H1 (cell line): ENCODE measurements around the gene FGGY. TPM values are rescaled to one million over a fixed set of nuclear protein-coding genes. Genes with fewer than 3 reads are reported as not detected.

Source experiments
- CTCF ChIA-PET: fragments of 300-600 bp; sonication (Branson Sonifier 250); formaldehyde crosslinking; loops from one replicate; lab custom pipeline; 2021; ENCODE audit not compliant: partially characterized antibody; lab: Charles Lee
- POLR2A ChIA-PET: fragments of 300-600 bp; sonication (Branson Sonifier 250); formaldehyde crosslinking; loops from one replicate; lab custom pipeline; 2021; ENCODE audit warnings: inconsistent platforms; ENCODE audit not compliant: partially characterized antibody; lab: Charles Lee
- DNase-seq, 2 experiments: peaks; one replicate each; pipeline versions ENCODE4 v3.0.0 to v3.0.0-alpha.2; 2010 to 2022; ENCODE audit warnings: low spot score in 2 of 2, low read depth in 1 of 2, mixed read lengths in 1 of 2
- FAIRE-seq: peaks from 2 replicates; lab custom pipeline; 2011; peaks lifted over from hg19 to GRCh38; lab: Jason Lieb, UNC
- H2AFZ ChIP-seq: 2 replicates; pipeline ENCODE4 v1.8.1; 2012; ENCODE audit warnings: low read length, inconsistent platforms
- H2AK5ac ChIP-seq: 2 replicates; pipeline ENCODE4 v1.6.1; 2013; ENCODE audit warnings: low read depth, low read length
- H2BK120ac ChIP-seq: replicated peaks from 2 replicates; pipeline ENCODE3; 2013; ENCODE audit warnings: low read depth, low read length, inconsistent platforms
- H2BK12ac ChIP-seq: 2 replicates; pipeline ENCODE4 v1.6.1; 2013; ENCODE audit warnings: low read depth, low read length
- H2BK15ac ChIP-seq: 2 replicates; pipeline ENCODE4 v1.6.1; 2013; ENCODE audit warnings: low read length
- H2BK20ac ChIP-seq: 2 replicates; pipeline ENCODE4 v1.6.1; 2013; ENCODE audit warnings: low read length
- H2BK5ac ChIP-seq: 2 replicates; pipeline ENCODE4 v1.6.1; 2013; ENCODE audit warnings: low read depth, low read length
- H3K14ac ChIP-seq: 2 replicates; pipeline ENCODE4 v1.6.1; 2013; ENCODE audit warnings: inconsistent platforms; ENCODE audit not compliant: insufficient read length
- H3K18ac ChIP-seq: 2 replicates; pipeline ENCODE4 v1.6.1; 2013; ENCODE audit warnings: low read length; ENCODE audit errors: extremely low read depth
- H3K23ac ChIP-seq: 2 replicates; pipeline ENCODE4 v1.6.1; 2013; ENCODE audit warnings: inconsistent platforms; ENCODE audit not compliant: insufficient read length
- H3K23me2 ChIP-seq: 2 replicates; pipeline ENCODE4 v1.6.1; 2013; ENCODE audit warnings: low read depth, low read length
- H3K27ac ChIP-seq: 2 replicates; pipeline ENCODE4 v1.6.1; 2011; ENCODE audit warnings: low read depth, low read length, inconsistent platforms
- H3K27me3 ChIP-seq, 4 experiments: replicated peaks in 1 of 4; 1 replicate in 1 of 4; 2 replicates in 3 of 4; pipeline versions ENCODE4 v1.6.1 to v1.8.1; 2011 to 2013; ENCODE audit warnings: low read length in 3 of 4, mild to moderate bottlenecking in 3 of 4, inconsistent platforms in 2 of 4, mixed read lengths in 2 of 4, moderate library complexity in 1 of 4; ENCODE audit not compliant: control insufficient read depth in 3 of 4, insufficient read depth in 3 of 4; ENCODE audit errors: extremely low read depth in 1 of 4
- H3K36me3 ChIP-seq, 4 experiments: 2 replicates each; pipeline versions ENCODE4 v1.6.1 to v1.8.1; 2011 to 2013; ENCODE audit warnings: mild to moderate bottlenecking in 4 of 4, low read length in 3 of 4, moderate library complexity in 2 of 4, control low read depth in 1 of 4, inconsistent platforms in 1 of 4; ENCODE audit not compliant: insufficient read depth in 4 of 4, control insufficient read depth in 2 of 4
- H3K4ac ChIP-seq: replicated peaks from 2 replicates; pipeline ENCODE3; 2013; ENCODE audit warnings: low read length, low read depth, mixed read lengths, inconsistent platforms; ENCODE audit not compliant: insufficient read length
- H3K4me1 ChIP-seq, 4 experiments: replicated peaks in 1 of 4; 1 replicate in 1 of 4; 2 replicates in 3 of 4; pipeline versions ENCODE4 v1.6.1 to v1.8.1; 2011 to 2013; ENCODE audit warnings: low read length in 3 of 4, inconsistent platforms in 2 of 4, mixed read lengths in 1 of 4; ENCODE audit not compliant: insufficient read depth in 4 of 4, control insufficient read depth in 3 of 4
- H3K4me2 ChIP-seq, 2 experiments: 2 replicates each; pipeline versions ENCODE4 v1.6.1 to v1.8.1; 2011 to 2013; ENCODE audit warnings: low read depth in 2 of 2, low read length in 2 of 2, control low read depth in 1 of 2, inconsistent platforms in 1 of 2, mild to moderate bottlenecking in 1 of 2; ENCODE audit not compliant: insufficient read depth in 1 of 2
- H3K4me3 ChIP-seq, 4 experiments: fragments of 200-600, 300-600 bp in 1 of 4; sonication (generic), shearing (Covaris generic), sonication (Bioruptor Twin) in 1 of 4; 2 replicates each; pipeline versions ENCODE4 v1.5.1 to v1.8.1; 2011 to 2016; ENCODE audit warnings: low read length in 4 of 4, low read depth in 3 of 4, control low read depth in 2 of 4, inconsistent platforms in 2 of 4, mild to moderate bottlenecking in 2 of 4, mixed read lengths in 1 of 4, moderate library complexity in 1 of 4; ENCODE audit not compliant: insufficient read depth in 2 of 4; ENCODE audit errors: extremely low read depth in 1 of 4
- H3K56ac ChIP-seq: replicated peaks from 2 replicates; pipeline ENCODE3; 2013; ENCODE audit warnings: low read depth, mild to moderate bottlenecking, mixed read lengths, low read length, inconsistent platforms; ENCODE audit not compliant: insufficient read length
- H3K79me1 ChIP-seq: 2 replicates; pipeline ENCODE4 v1.6.1; 2013; ENCODE audit warnings: low read depth, low read length, control low read depth
- H3K79me2 ChIP-seq, 2 experiments: 2 replicates each; pipeline versions ENCODE4 v1.6.1 to v1.8.1; 2012 to 2013; ENCODE audit warnings: low read length in 2 of 2, mild to moderate bottlenecking in 2 of 2, inconsistent platforms in 1 of 2; ENCODE audit not compliant: insufficient read depth in 2 of 2, control insufficient read depth in 1 of 2
- H3K9ac ChIP-seq, 4 experiments: replicated peaks in 1 of 4; 1 replicate in 1 of 4; 2 replicates in 3 of 4; pipeline versions ENCODE4 v1.6.1 to v1.8.1; 2011 to 2013; ENCODE audit warnings: low read depth in 3 of 4, low read length in 3 of 4, control low read depth in 2 of 4, mild to moderate bottlenecking in 2 of 4, moderate library complexity in 2 of 4, inconsistent platforms in 1 of 4; ENCODE audit errors: extremely low read depth in 1 of 4
- H3K9me3 ChIP-seq, 2 experiments: 2 replicates each; pipeline versions ENCODE4 v1.6.1 to v1.8.1; 2012 to 2013; ENCODE audit warnings: mild to moderate bottlenecking in 2 of 2, moderate library complexity in 2 of 2, control low read depth in 1 of 2, inconsistent platforms in 1 of 2, low read depth in 1 of 2, low read length in 1 of 2, mixed read lengths in 1 of 2; ENCODE audit not compliant: insufficient read depth in 2 of 2
- H4K20me1 ChIP-seq, 2 experiments: replicated peaks in 1 of 2; 2 replicates each; pipeline versions ENCODE3 to v1.8.1; 2011 to 2013; ENCODE audit warnings: inconsistent platforms in 2 of 2, low read length in 2 of 2, mild to moderate bottlenecking in 1 of 2; ENCODE audit not compliant: insufficient read depth in 2 of 2, control insufficient read depth in 1 of 2
- H4K5ac ChIP-seq: 2 replicates; pipeline ENCODE4 v1.6.1; 2013; ENCODE audit warnings: low read length, low read depth, mixed read lengths, inconsistent platforms; ENCODE audit not compliant: insufficient read length
- H4K8ac ChIP-seq: 2 replicates; pipeline ENCODE4 v1.8.0; 2013; ENCODE audit warnings: mild to moderate bottlenecking, moderate library complexity, low read length, inconsistent platforms; ENCODE audit not compliant: insufficient read depth; ENCODE audit errors: extremely low read depth
- H4K91ac ChIP-seq: replicated peaks from 2 replicates; pipeline ENCODE3; 2013; ENCODE audit warnings: low read length, mixed read lengths, inconsistent platforms; ENCODE audit not compliant: insufficient read length
- JUND ChIP-seq: IDR thresholded peaks from 2 replicates; pipeline ENCODE4 v1.6.1; 2011; ENCODE audit warnings: mild to moderate bottlenecking, improper control_type of control experiment, low read length
- POLR2AphosphoS5 ChIP-seq: IDR thresholded peaks from 2 replicates; pipeline ENCODE4 v1.6.1; 2011; ENCODE audit warnings: low read depth, low read length
- RFX5 ChIP-seq: IDR thresholded peaks from 2 replicates; pipeline ENCODE4 v1.6.1; 2011; ENCODE audit warnings: low read depth, low read length, improper control_type of control experiment, borderline replicate concordance
- WGBS, 2 experiments: shearing (Covaris generic) in 1 of 2; methylation state at CpG; one replicate each; pipeline versions ENCODE4 v1.1.6 to v1.1.7; 2013 to 2015; ENCODE audit warnings: low lambda C conversion rate in 2 of 2, mixed read lengths in 2 of 2, inconsistent platforms in 1 of 2, low coverage in 1 of 2, missing lambda C conversion rate in 1 of 2; ENCODE audit not compliant: insufficient replicate concordance in 2 of 2, insufficient coverage in 1 of 2, insufficient read length in 1 of 2; ENCODE audit errors: extremely low coverage in 1 of 2, missing lambda C conversion rate in 1 of 2; 5-methylcytosine and 5-hydroxymethylcytosine counted together
- polyA plus RNA-seq, 7 experiments: library from polyadenylated mRNA; depleted of rRNA in 3 of 7; stranded (reverse) in 5 of 7; unstranded in 2 of 7; fragments of >200 nt in 5 of 7; fragments of 200-250 nt in 2 of 7; gene quantifications; 1 replicate in 5 of 7; 2 replicates in 1 of 7; 4 replicates in 1 of 7; pipeline versions ENCODE4 v1.2.1 to v1.2.3, GENCODE V29; 2011 to 2013; ENCODE audit warnings: missing spikeins in 2 of 7, mixed read lengths in 2 of 7
- total RNA-seq: library from RNA; stranded (reverse); fragmentation: NEBNext Ultra II Directional; extraction: Animal tissue kit (Norgen Biotek cat#: 25700); gene quantifications from 2 replicates; pipeline ENCODE4 v1.2.1, GENCODE V29; 2021

The FGGY gene
- total and polyA plus RNA-seq, 2 of the 8 experiments (the other 6 are each of a cell fraction or from before 2014, with no cell fraction given): 10.3 to 12.5 TPM

DNA sequence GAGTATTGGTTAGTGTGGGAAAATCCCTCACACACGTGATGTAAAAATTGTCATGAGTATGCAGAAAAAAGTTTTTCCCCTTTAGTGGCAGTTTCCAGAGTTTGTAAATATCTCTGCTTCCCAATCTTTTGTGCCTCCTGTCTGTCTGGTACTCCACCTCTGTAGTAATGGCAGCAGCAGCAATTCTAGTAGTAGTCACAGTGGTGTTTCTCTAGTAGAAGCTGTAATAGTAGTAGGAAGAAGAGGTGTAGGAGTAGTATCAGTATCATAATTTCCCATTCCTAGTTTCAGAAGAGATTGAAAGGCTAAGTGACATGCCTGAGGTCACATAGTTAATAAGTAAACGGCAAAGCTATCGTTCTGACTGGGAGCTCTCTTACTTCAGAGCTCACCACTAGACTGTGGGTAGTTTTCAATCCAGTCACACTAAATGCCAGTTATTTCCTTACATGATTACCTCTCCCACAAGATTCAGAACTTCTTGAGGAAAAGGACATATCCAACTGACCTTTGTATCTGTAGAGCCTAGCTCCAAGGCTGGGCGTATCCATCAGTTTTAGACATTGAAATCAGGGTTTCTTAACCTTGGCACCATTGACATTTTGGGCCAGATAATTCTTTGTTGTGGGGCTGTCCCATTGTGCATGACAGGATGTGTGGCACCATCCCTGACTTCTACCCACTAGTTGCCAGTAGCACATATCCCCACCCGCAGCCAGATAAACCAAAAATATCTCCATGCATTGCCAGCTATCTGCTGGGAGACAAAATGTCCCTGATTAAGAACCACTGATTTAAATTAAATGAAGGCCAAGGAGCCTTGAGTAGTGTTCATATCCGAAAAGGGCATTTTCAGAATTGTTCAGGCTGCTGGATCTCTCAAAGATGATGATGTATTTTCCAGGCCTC, 135.9 kb downstream of the FGGY start:
- Histone ChIP-seq H3K9me3 (no peaks in the 10 kb centered on the region), H3K56ac (no peak overlapping the region), H4K5ac (no peak overlapping the region), H3K14ac (no peak overlapping the region), H3K23ac (no peak overlapping the region), H3K27me3 (no peaks in the 10 kb centered on the region), H3K4me1 (0 out of 7 replicates have a peak, but pooled peaks cover 0 to 2% (median 0%) of the 10 kb centered on the region in 4 experiments), H3K9ac (no peak overlapping the region), H4K8ac (no peak overlapping the region), H2BK20ac (no peak overlapping the region), H3K36me3 (no peaks in the 10 kb centered on the region), H3K79me2 (no peaks in the 10 kb centered on the region), H3K18ac (no peak overlapping the region), H2BK5ac (no peak overlapping the region), H2AK5ac (no peak overlapping the region), H2BK15ac (no peak overlapping the region), H4K91ac (no peak overlapping the region), H2BK12ac (no peak overlapping the region), H2AFZ (no peak overlapping the region), H4K20me1 (no peaks in the 10 kb centered on the region), H3K4me2 (no peak overlapping the region), H3K23me2 (no peaks in the 10 kb centered on the region), H3K27ac (no peak overlapping the region), H3K4ac (no peak overlapping the region), H3K79me1 (no peaks in the 10 kb centered on the region), H2BK120ac (no peak overlapping the region), H3K4me3 (no peak overlapping the region)
- ChIA-PET CTCF (interaction anchor here (1.1 kb wide), 1 partner anchor 13 kb away, joined by 3 read pairs; no protein-coding TSS in a partner anchor), POLR2A (no interaction called here)
- no peak for DNase-seq
- no peak for FAIRE-seq
- 94% methylated on average over 6 of the region's 6 CpGs; no CpG with 5 or more reads in 1 of the 2 experiments for WGBS, 2 experiments
- no peak for TF ChIP-seq JUND
- no peak for TF ChIP-seq POLR2AphosphoS5
- TF ChIP-seq RFX5: no peak
